GM12801 (cell line): ENCODE data around the gene LONP1.

Experiments used
- CTCF ChIP-seq: IDR thresholded peaks from one replicate; pipeline ENCODE4 v1.5.1; 2011; ENCODE audit warnings: control low read depth; ENCODE audit not compliant: insufficient read length; ENCODE audit errors: extremely low read depth

The LONP1 gene

DNA sequence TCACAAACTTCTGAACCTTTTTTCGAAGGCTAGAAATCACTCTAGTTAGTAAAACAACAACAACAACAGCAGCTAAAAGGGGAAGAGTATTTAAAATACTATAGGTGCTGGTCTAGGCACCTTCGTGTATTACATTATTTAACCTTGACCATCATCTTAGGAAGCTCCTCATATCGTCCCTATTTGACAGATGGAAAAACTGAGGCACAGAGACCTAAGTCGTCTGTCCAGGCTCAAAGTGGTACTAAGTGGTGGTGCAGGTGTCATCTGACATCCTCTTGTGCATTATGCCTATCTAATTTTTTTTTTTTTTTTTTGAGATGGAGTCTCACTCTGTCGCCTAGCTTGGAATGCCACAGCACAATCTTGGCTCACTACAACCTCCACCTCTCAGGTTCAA is 29.6 kb upstream of the LONP1 start:
- TF ChIP-seq CTCF = no peak

GRCh38 chr19:5743630-5744029 is 23.7 kb upstream of the LONP1 start:
- TF ChIP-seq CTCF = no peak

GRCh38 chr19:5742051-5742450 is 22.1 kb upstream of the LONP1 start:
- TF ChIP-seq CTCF = no peak

DNA sequence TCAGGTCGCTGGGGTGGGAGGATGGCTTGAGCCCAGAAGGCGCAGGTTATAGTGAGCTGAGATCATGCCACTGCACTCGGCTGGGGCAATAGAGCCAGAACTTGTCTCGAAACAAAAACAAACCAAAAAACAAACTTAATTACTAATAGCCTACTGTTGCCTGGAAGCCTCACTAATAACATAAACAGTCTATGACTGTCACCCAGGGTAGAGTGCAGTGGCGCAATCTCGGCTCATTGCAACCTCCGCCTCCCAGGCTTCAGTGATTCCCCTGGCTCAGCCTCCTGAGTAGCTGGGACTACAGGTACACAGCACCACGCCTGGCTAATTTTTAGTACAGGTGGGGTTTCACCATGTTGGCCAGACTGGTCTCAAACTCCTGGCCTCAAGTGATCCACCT is 18.5 kb upstream of the LONP1 start:
- TF ChIP-seq CTCF = no peak

DNA sequence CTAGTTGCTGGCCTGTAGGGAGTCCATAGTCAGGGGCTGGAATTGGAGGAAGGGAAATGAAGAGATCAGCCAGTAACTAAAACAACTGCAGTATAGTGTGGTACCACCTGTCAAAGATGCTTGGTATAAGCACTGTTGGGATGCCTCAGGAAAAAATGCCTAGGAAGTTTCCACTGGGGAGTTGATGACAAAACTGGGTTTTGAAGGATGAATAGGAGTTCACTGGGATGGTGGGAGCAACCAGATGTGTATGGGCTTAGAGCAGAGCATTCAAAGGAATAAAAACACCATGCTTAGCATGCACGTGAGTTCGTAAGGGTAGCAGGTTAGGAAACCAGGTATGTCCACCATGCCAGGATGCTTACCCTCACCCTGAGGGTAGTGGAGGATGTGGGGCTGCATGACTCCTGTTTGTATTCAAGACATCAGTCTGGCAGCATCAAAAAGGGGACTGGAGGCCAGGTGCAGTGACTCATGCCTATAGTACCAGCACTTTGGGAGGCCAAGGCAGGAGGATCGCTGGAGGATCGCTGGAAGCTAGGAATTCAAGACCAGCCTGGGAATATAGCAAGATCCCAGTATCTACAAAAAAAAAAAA is 7.6 kb upstream of the LONP1 start:
- TF ChIP-seq CTCF = no peak

- no peak for TF ChIP-seq CTCF
Observed at GRCh38 chr19:5719274-5719960, 529 bp downstream of the LONP1 start.

- TF ChIP-seq CTCF = no peak
Observed at GRCh38 chr19:5718579-5719273, 1.2 kb downstream of the LONP1 start.
